HG03378 (cell line): ENCODE measurements around the gene MEIOB.

ENCODE experiments used
- ATAC-seq: cut with Tn5 transposase; IDR thresholded peaks from one replicate; pipeline ENCODE4 v1.9.1; 2021; ENCODE audit warnings: mild to moderate bottlenecking, moderate library complexity; ENCODE audit not compliant: unreplicated experiment

Gene MEIOB

DNA sequence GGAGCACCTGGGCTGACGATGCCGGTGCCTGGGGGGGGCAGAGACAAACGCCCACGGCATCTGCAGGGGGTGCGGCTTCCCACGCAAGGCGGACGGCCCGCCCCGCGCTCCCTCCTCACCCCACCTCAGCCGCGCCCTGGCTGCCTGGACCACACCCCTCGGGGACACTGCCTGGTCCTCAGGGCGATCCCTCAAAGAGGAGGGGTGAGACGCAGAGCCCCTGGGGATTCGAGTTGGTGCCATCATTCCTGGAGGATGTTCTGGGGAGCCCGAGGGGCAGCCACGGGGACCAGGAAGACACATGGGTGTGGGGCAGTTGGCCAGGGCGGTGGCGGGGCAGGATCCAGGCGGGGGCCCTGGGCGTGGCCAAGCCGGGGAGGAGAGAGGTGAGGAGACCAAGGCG lies 82.3 kb downstream of the MEIOB start:
- no peak for ATAC-seq

DNA sequence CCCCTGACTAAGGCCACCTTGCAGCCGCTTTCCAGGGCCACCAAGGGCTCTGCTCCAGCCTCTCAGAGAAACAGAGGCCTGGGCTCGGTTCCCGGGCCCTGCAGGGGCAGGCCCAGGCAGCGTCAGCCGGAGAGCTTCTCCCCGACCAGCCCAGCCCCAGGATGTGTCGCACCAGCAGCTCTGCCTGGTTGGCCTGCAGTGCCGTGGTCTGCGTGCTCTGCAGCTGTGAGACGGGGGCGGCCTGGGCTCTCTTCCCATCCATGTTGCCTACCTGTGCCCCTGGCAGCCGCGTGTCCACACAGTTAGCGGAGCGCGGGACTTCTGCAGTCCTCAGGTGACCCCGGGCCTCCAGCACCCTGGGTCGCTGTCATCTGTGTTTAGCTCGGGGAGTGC lies 83.3 kb downstream of the MEIOB start:
- ATAC-seq: no peak

DNA sequence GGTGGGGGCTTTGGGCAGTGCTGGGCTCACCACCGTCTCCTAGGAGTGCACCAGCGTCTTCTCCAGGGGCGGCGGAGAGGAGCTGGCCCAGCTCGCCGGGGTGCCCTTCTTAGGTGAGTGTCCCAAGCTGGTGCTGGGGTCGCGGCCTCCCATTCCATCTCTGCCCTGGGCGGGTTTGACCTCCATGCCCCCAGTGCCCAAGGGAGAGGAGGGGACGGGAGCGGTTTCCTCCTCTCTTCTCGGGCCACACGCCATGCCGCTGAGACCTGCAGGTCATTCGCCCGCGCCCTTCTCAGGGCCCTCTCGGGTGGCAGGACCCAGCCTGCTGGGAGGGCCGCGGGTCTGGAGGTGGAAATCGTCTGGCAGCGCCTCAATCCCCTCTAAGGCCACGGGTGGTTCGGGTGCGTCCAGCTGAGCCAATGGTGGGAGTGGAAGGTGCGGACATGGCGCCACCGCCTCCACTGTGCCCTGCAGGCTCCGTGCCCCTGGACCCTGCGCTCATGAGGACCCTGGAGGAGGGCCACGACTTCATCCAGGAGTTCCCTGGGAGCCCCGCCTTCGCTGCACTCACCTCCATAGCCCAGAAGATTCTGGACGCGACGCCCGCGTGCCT lies 83.8 kb downstream of the MEIOB start:
- ATAC-seq: no peak

DNA sequence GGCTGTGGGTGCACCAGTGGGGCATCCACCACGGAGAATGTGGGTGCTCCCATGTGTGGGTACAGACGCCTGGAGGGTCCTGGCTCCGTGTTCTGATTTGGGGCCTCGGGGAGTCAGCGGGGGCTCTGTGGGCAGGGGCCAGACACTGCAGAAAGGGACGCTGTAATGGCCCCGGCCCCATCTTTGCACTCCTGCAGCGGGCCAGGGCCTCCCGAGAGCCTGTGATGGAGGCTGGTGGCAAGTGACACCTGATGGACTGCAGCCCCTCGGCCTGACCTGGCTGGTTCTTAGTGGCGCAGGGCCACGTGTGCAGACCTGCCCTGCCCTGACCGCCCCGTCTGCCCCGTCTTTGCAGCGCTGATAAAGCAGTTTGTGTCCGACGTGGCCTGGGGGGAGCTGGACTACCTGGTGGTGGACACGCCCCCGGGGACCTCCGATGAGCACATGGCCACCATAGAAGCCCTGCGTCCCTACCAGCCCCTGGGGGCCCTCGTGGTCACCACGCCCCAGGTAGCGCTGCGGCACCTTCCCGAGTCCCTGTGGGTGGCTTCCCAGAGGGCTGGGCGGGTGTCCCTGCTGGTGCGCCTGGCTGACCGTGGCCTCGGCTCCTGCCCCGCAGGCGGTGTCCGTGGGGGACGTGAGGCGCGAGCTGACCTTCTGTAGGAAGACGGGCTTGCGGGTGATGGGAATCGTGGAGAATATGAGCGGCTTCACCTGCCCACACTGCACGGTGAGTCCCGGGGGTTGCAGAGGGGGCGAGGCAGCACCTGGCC lies 84.5 kb downstream of the MEIOB start:
- no peak for ATAC-seq

DNA sequence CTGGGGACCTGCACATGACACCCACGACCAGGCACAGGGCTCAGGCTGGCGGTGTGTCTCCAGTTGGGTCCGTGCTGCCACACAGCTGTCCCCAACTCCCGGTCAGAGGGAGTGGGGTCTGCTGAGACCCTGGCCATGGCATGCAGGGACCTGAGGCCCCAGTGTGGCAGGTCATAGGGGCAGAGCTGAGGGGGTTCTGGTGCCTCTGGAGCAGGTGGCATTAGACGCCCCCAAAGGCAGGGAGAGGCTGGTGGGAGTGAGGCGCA lies 85.0 kb downstream of the MEIOB start:
- ATAC-seq: no peak

DNA sequence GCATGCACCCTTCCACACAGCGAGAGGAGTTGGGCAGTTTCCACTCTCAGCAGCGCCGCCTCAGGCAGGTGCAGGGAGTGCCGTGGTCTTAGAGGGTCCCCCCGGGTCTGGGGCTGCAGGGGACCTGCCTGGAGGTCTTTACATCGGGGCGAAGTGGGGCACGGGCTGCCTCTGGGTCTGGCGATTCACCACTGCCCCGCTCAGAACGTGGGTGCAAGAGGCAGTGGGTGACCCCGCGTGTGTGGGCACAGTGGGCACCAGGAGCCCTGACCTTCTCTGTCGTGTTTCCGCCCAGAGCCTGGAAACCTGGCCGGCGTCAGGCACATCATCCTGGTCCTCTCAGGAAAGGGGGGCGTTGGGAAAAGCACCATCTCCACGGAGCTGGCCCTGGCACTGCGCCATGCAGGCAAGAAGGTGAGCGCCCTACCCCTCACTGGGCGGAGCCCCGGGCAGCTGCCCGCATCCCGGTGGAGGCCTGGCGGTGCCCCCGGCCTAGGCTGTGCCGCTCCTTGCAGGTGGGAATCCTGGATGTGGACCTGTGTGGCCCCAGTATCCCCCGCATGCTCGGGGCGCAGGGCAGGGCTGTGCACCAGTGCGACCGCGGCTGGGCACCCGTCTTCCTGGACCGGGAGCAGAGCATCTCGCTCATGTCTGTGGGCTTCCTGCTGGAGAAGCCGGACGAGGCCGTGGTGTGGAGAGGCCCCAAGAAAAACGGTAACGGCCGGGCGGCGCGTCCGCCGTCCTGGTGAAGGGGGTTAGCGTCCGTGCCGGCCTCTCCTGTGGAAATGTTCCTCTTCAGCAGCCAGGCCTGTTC lies 85.5 kb downstream of the MEIOB start:
- ATAC-seq: no peak

DNA sequence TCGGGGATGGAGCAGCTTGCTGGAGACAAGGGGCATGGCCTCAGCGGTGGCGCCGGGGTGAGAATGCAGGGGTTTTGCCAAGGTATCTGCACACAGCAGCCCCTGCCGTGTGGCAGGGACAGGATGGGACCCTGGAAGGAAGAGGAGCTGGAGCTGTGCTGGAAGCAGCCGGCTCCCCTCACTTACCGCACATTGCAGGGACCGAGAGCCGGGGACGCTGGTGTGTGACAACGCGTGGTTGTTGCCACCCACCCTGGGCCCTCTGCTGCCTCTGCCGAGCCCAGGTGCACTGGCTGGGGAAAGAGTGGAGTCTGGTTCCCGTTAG lies 86.2 kb downstream of the MEIOB start:
- no peak for ATAC-seq

DNA sequence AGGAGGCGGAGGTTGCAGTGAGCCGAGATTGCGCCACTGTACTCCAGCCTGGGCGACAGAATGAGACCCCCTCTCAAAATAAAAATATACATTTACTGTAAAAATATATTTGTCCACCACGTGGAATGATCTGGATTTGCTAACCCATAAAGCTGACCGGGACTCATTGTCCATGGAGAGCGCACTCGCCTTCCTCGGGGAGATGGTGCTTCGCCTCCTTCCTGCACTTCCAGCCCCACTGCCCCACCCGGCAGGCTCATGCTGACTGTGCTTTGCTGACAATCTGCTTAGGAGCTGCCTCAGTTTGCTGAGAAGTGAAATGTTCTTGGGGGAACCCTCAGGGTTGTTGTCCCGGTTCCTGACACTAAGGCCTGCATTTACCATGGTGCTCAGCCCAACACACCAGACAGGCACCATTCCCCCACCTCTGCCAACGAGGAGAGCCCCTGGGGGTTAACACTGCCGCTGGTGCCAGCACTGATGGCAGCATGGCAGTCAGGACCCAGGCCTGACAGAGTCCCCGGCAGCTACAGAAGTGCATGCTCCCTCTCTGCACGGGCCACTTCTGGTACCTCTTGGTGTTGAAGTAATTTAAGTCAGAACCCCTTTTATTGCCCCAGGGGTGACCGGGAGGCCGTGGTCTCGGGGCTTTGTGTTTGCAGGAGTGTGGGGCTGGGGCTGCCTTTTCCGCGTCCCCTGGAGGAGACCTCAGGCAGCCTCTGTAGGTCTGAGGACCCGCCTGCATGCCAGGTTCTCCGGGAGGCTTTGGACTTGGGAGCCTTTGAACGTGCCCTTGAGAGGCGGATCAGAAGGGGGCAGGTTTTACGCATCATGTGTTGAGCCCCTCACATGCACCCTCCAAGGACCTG lies 86.8 kb downstream of the MEIOB start:
- no peak for ATAC-seq
